Cerebellar cortex (tissue), 1 donor: ENCODE data around the gene PRR13.
A peak's percentile ranks its signal among the peaks of the same experiment; 100 is the strongest.
"Not testable (repeated sequence)": the region's sequence is repeated elsewhere in the genome, so short reads cannot be mapped to it uniquely, and the experiment has no call there.

Experiments used
- DNase-seq: peaks from one replicate; pipeline ENCODE4 v3.0.0-alpha.2; 2015; ENCODE audit warnings: low spot score

Gene PRR13

GRCh38 chr12:53435326-53435725 is 6.2 kb upstream of the PRR13 start:
- DNase-seq = not testable (repeated sequence)

- not testable (repeated sequence) for DNase-seq
Measured at GRCh38 chr12:53439582-53439981, 2.0 kb upstream of the PRR13 start.

GRCh38 chr12:53443955-53444354 is 2.4 kb downstream of the PRR13 start:
- no peak for DNase-seq

- DNase-seq = not testable (repeated sequence)
Measured at GRCh38 chr12:53444593-53445325, 3.2 kb downstream of the PRR13 start.

- DNase-seq = no peak
Measured at GRCh38 chr12:53450936-53451335, 9.4 kb downstream of the PRR13 start.

- peak; percentile 100 for DNase-seq
Measured at GRCh38 chr12:53451661-53452158, 10.2 kb downstream of the PRR13 start, which contains the start of gene PCBP2. Gene PCBP2 (plus strand): TSS chr12:53452102. CDS start chr12:53454801, 2,699 bp downstream.

- peak; percentile 72 for DNase-seq
Measured at GRCh38 chr12:53452159-53453077, 10.9 kb downstream of the PRR13 start.

GRCh38 chr12:53453953-53454640 is 12.6 kb downstream of the PRR13 start:
- no peak for DNase-seq

- DNase-seq = peak; percentile 96
Measured at GRCh38 chr12:53454707-53455106, 13.2 kb downstream of the PRR13 start.

- DNase-seq = no peak
Measured at GRCh38 chr12:53456654-53457366, 15.3 kb downstream of the PRR13 start.

GRCh38 chr12:53459097-53459496 is 17.6 kb downstream of the PRR13 start:
- DNase-seq = no peak

GRCh38 chr12:53461059-53461458 is 19.5 kb downstream of the PRR13 start:
- DNase-seq = no peak

- no peak for DNase-seq
Measured at GRCh38 chr12:53461591-53461990, 20.1 kb downstream of the PRR13 start.

GRCh38 chr12:53462935-53463334 is 21.4 kb downstream of the PRR13 start:
- no peak for DNase-seq

- no peak for DNase-seq
Measured at GRCh38 chr12:53463802-53464560, 22.4 kb downstream of the PRR13 start.

GRCh38 chr12:53464685-53465418 is 23.3 kb downstream of the PRR13 start:
- DNase-seq = no peak

GRCh38 chr12:53465679-53466078 is 24.1 kb downstream of the PRR13 start:
- no peak for DNase-seq

- no peak for DNase-seq
Measured at GRCh38 chr12:53466640-53467039, 25.1 kb downstream of the PRR13 start.

- DNase-seq = no peak
Measured at GRCh38 chr12:53467082-53467481, 25.5 kb downstream of the PRR13 start.

- no peak for DNase-seq
Measured at GRCh38 chr12:53467880-53468279, 26.3 kb downstream of the PRR13 start.
